LNCAP (cell line): ENCODE data around the gene P2RY2.

ENCODE experiments used
- CTCF ChIP-seq: fragments of 450-650 bp; IDR thresholded peaks from 2 replicates; pipeline ENCODE4 v1.5.1; 2017; ENCODE audit warnings: mild to moderate bottlenecking

P2RY2 gene

GRCh38 chr11:73189723-73190556 is 28.1 kb upstream of the P2RY2 start:
- no peak for TF ChIP-seq CTCF

GRCh38 chr11:73190557-73190885 is 27.6 kb upstream of the P2RY2 start:
- no peak for TF ChIP-seq CTCF

GRCh38 chr11:73191151-73191550 is 26.9 kb upstream of the P2RY2 start:
- no peak for TF ChIP-seq CTCF

- TF ChIP-seq CTCF: no peak
Measured at GRCh38 chr11:73192272-73192671, 25.8 kb upstream of the P2RY2 start.

GRCh38 chr11:73193251-73194033 is 24.6 kb upstream of the P2RY2 start:
- no peak for TF ChIP-seq CTCF

- TF ChIP-seq CTCF: no peak
Measured at GRCh38 chr11:73194034-73194507, 24.0 kb upstream of the P2RY2 start.

GRCh38 chr11:73194593-73194992 is 23.5 kb upstream of the P2RY2 start:
- no peak for TF ChIP-seq CTCF
